NT2/D1 (cell line): ENCODE measurements around the gene ACOX3.

Source experiments
- YY1 ChIP-seq: IDR thresholded peaks from 2 replicates; pipeline ENCODE4 v1.6.1; 2011; ENCODE audit not compliant: insufficient read length, insufficient read depth
- ZNF274 ChIP-seq: IDR thresholded peaks from 2 replicates; pipeline ENCODE4 v1.6.1; 2011; ENCODE audit warnings: mild to moderate bottlenecking, low read depth, low read length

- TF ChIP-seq ZNF274 (no peak), YY1 (no peak)
Observed at GRCh38 chr4:8373973-8374545, 66.5 kb downstream of the ACOX3 start.
